GM12872 (cell line): ENCODE measurements around the gene ACSS3.

ENCODE experiments used
- CTCF ChIP-seq: IDR thresholded peaks from 3 replicates; pipeline ENCODE4 v1.5.1; 2011; ENCODE audit warnings: low read depth, mild to moderate bottlenecking, low read length, moderate library complexity; ENCODE audit not compliant: insufficient read depth

The ACSS3 gene

GRCh38 chr12:81159856-81160255 lies 82.0 kb downstream of the ACSS3 start:
- no peak for TF ChIP-seq CTCF

GRCh38 chr12:81161680-81162079 lies 83.8 kb downstream of the ACSS3 start:
- TF ChIP-seq CTCF = no peak

- TF ChIP-seq CTCF = no peak
Measured at GRCh38 chr12:81162391-81163136, 84.7 kb downstream of the ACSS3 start.

GRCh38 chr12:81164827-81165226 lies 86.9 kb downstream of the ACSS3 start:
- TF ChIP-seq CTCF = no peak

GRCh38 chr12:81166790-81167189 lies 88.9 kb downstream of the ACSS3 start:
- TF ChIP-seq CTCF = no peak

- no peak for TF ChIP-seq CTCF
Measured at GRCh38 chr12:81167694-81168093, 89.8 kb downstream of the ACSS3 start.

GRCh38 chr12:81168445-81168844 lies 90.6 kb downstream of the ACSS3 start:
- TF ChIP-seq CTCF = no peak
